ENCODE data around the gene NDUFA11.

The NDUFA11 gene

DNA sequence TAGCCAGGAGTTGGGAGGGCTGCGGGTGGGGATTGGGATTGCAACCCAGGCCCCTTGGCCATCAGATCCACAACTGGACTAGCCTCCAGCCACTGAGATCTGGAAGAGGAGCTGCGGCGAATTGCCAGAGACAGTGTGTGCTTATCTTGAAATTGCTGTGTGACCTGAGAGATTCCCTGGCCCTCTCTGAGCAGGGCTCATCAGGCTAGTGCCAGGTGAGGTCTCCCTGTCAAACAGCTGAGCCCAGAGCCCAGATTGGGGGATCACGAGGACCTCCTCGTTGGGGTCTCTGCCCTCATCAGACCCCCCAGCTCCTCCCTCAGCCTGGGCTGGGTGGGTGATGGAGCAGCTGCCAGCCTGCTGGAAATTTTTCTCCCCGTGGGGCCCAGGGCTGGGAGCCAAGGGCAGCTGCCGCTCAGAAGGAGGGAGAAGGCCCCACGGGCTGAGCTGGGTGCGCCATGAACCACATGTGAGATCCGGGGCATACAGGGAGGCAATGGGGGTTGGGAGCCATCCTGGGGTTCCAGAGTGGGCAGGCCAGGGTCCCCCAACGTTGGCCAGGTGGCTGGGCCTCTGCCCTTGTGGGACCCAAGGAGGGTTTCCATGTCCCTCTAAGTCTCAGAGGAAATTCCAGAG, 40.4 kb downstream of the NDUFA11 start:
- Histone ChIP-seq H3K9me3 (ENCODE audit: control insufficient read depth, insufficient read depth, low read depth, low read length) (no peaks in the 10 kb centered on the region), H3K36me3 (ENCODE audit: control insufficient read depth in 2 of 2, insufficient read depth in 1 of 2, low read length in 2 of 2) (no peaks in the 10 kb centered on the region), H3K27ac (ENCODE audit: extremely low read depth, low read depth, low read length) (no peak overlapping the region), H3K4me1 (ENCODE audit: control insufficient read depth, insufficient read depth, low read length) (no peaks in the 10 kb centered on the region), H3K4me3 (ENCODE audit: low read depth, low read length) (no peak overlapping the region)
- ChIA-PET CTCF (interaction anchor here (0.7 to 1.9 kb wide), 2 partner anchors 59 to 69 kb away, joined by 3 to 7 read pairs; no protein-coding TSS in a partner anchor), POLR2A (no interaction called here)
- TF ChIP-seq ZNF561 (tag by site-specific recombination; IDR thresholded peaks at IDR 0.05; ENCODE audit: borderline replicate concordance) (no peak), ZNF768 (tag by site-specific recombination; IDR thresholded peaks at IDR 0.05) (0 out of 2 replicates have a peak, but pooled peaks have one; percentile 45), GLIS1 (tag by site-specific recombination; IDR thresholded peaks at IDR 0.05) (peak; percentile 61)

- H3K9me3 ChIP-seq (ENCODE audit: control insufficient read depth, insufficient read depth, low read depth, low read length) = no peaks in the 10 kb centered on the region
- no peaks in the 10 kb centered on the region for H3K36me3 ChIP-seq (ENCODE audit: control insufficient read depth in 2 of 2, insufficient read depth in 1 of 2, low read length in 2 of 2)
- H3K27ac ChIP-seq (ENCODE audit: extremely low read depth, low read depth, low read length) = no peak overlapping the region
- H3K4me1 ChIP-seq (ENCODE audit: control insufficient read depth, insufficient read depth, low read length) = no peaks in the 10 kb centered on the region
- H3K4me3 ChIP-seq (ENCODE audit: low read depth, low read length) = no peak overlapping the region
- POLR2A ChIA-PET = no interaction called here
- TF ChIP-seq ZNF514 (tag by site-specific recombination; IDR thresholded peaks at IDR 0.05) (no peak), ZNF707 (tag by site-specific recombination; IDR thresholded peaks at IDR 0.05) (no peak), ZNF132 (tag by site-specific recombination; IDR thresholded peaks at IDR 0.05; ENCODE audit: borderline replicate concordance) (no peak), ZNF148 (tag by site-specific recombination; IDR thresholded peaks at IDR 0.05; ENCODE audit: borderline replicate concordance) (no peak), ZNF670 (tag by site-specific recombination; IDR thresholded peaks at IDR 0.05; ENCODE audit: low read depth) (no peak), BCL11B (tag by site-specific recombination; IDR thresholded peaks at IDR 0.05; ENCODE audit: low read depth) (no peak), KLF16 (tag by site-specific recombination; IDR thresholded peaks at IDR 0.05) (no peak), ZBTB17 (tag by site-specific recombination; IDR thresholded peaks at IDR 0.05) (no peak), ZNF221 (tag by site-specific recombination; IDR thresholded peaks at IDR 0.05; ENCODE audit: borderline replicate concordance) (no peak), ZNF248 (tag by site-specific recombination; IDR thresholded peaks at IDR 0.05) (no peak), ZNF174 (tag by site-specific recombination; IDR thresholded peaks at IDR 0.05) (no peak), ZNF621 (tag by site-specific recombination; IDR thresholded peaks at IDR 0.05) (no peak), ZNF580 (tag by site-specific recombination; IDR thresholded peaks at IDR 0.05) (no peak)
- TF ChIP-seq, protein P1, sequence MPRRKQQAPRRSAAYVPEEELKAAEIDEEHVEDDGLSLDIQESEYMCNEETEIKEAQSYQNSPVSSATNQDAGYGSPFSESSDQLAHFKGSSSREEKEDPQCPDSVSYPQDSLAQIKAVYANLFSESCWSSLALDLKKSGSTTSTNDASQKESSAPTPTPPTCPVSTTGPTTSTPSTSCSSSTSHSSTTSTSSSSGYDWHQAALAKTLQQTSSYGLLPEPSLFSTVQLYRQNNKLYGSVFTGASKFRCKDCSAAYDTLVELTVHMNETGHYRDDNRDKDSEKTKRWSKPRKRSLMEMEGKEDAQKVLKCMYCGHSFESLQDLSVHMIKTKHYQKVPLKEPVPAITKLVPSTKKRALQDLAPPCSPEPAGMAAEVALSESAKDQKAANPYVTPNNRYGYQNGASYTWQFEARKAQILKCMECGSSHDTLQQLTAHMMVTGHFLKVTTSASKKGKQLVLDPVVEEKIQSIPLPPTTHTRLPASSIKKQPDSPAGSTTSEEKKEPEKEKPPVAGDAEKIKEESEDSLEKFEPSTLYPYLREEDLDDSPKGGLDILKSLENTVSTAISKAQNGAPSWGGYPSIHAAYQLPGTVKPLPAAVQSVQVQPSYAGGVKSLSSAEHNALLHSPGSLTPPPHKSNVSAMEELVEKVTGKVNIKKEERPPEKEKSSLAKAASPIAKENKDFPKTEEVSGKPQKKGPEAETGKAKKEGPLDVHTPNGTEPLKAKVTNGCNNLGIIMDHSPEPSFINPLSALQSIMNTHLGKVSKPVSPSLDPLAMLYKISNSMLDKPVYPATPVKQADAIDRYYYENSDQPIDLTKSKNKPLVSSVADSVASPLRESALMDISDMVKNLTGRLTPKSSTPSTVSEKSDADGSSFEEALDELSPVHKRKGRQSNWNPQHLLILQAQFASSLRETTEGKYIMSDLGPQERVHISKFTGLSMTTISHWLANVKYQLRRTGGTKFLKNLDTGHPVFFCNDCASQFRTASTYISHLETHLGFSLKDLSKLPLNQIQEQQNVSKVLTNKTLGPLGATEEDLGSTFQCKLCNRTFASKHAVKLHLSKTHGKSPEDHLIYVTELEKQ (tag by site-specific recombination; IDR thresholded peaks at IDR 0.05; ENCODE audit: borderline replicate concordance) = no peak
- TF ChIP-seq, protein P2, sequence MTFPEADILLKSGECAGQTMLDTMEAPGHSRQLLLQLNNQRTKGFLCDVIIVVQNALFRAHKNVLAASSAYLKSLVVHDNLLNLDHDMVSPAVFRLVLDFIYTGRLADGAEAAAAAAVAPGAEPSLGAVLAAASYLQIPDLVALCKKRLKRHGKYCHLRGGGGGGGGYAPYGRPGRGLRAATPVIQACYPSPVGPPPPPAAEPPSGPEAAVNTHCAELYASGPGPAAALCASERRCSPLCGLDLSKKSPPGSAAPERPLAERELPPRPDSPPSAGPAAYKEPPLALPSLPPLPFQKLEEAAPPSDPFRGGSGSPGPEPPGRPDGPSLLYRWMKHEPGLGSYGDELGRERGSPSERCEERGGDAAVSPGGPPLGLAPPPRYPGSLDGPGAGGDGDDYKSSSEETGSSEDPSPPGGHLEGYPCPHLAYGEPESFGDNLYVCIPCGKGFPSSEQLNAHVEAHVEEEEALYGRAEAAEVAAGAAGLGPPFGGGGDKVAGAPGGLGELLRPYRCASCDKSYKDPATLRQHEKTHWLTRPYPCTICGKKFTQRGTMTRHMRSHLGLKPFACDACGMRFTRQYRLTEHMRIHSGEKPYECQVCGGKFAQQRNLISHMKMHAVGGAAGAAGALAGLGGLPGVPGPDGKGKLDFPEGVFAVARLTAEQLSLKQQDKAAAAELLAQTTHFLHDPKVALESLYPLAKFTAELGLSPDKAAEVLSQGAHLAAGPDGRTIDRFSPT (tag by site-specific recombination; IDR thresholded peaks at IDR 0.05) = no peak
- TF ChIP-seq, protein P3, sequence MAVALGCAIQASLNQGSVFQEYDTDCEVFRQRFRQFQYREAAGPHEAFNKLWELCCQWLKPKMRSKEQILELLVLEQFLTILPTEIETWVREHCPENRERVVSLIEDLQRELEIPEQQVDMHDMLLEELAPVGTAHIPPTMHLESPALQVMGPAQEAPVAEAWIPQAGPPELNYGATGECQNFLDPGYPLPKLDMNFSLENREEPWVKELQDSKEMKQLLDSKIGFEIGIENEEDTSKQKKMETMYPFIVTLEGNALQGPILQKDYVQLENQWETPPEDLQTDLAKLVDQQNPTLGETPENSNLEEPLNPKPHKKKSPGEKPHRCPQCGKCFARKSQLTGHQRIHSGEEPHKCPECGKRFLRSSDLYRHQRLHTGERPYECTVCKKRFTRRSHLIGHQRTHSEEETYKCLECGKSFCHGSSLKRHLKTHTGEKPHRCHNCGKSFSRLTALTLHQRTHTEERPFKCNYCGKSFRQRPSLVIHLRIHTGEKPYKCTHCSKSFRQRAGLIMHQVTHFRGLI (tag by site-specific recombination; IDR thresholded peaks at IDR 0.05) = no peak
- CTCF ChIA-PET = no interaction called here
Observed at GRCh38 chr19:5857203-5858081, 46.1 kb downstream of the NDUFA11 start.
